PC-9 (cell line): ENCODE measurements around the gene VAMP8. TPM values are rescaled to one million over a fixed set of nuclear protein-coding genes. Genes with fewer than 3 reads are reported as not detected.

Experiments
- BruUV-seq: library from RNA; stranded (reverse); fragments of 400-500 nt; replicated peaks from 2 replicates; lab custom pipeline; 2021; lab: Mats Ljungman, UMichigan
- CTCF ChIA-PET: fragments of 300-600 bp; sonication (Branson Sonifier 250); formaldehyde crosslinking; loops from one replicate; lab custom pipeline; 2022; ENCODE audit warnings: antibody characterized with exemption; lab: Charles Lee
- POLR2A ChIA-PET: fragments of 300-600 bp; sonication (Branson Sonifier 250); formaldehyde crosslinking; loops from one replicate; lab custom pipeline; 2022; ENCODE audit warnings: antibody characterized with exemption; ENCODE audit not compliant: unreplicated experiment; lab: Charles Lee
- DNase-seq, 2 experiments: peaks; one replicate each; pipeline versions ENCODE4 v3.0.0 to v3.0.0-alpha.2; 2015 to 2022; ENCODE audit warnings: mixed read lengths in 1 of 2
- H2AFZ ChIP-seq: fragments of 200-600 bp; sonication (generic); 2 replicates; pipeline ENCODE4 v1.8.1; 2017; ENCODE audit warnings: antibody characterized with exemption
- H3F3A ChIP-seq: fragments of 200-600 bp; sonication (generic); 2 replicates; pipeline ENCODE4 v1.8.1; 2017; ENCODE audit warnings: antibody characterized with exemption, mild to moderate bottlenecking, low read depth; ENCODE audit not compliant: insufficient read depth
- H3K27ac ChIP-seq: fragments of 200-600 bp; sonication (generic); 2 replicates; pipeline ENCODE4 v1.6.1; 2016; ENCODE audit warnings: mixed run types
- H3K27me3 ChIP-seq: fragments of 200-600 bp; sonication (generic); 2 replicates; pipeline ENCODE4 v1.6.1; 2016; ENCODE audit warnings: low read depth, mixed run types; ENCODE audit not compliant: insufficient read depth
- H3K36me3 ChIP-seq: fragments of 200-600 bp; sonication (generic); 2 replicates; pipeline ENCODE4 v1.6.1; 2016; ENCODE audit warnings: low read depth, mixed run types
- H3K4me1 ChIP-seq: fragments of 200-600 bp; sonication (generic); replicated peaks from 2 replicates; pipeline ENCODE4 v1.6.1; 2016; ENCODE audit warnings: mixed run types; ENCODE audit not compliant: insufficient read depth
- H3K4me2 ChIP-seq: fragments of 200-600 bp; sonication (generic); 2 replicates; pipeline ENCODE4 v1.6.1; 2017; ENCODE audit warnings: mixed run types
- H3K4me3 ChIP-seq: fragments of 200-600 bp; sonication (generic); 2 replicates; pipeline ENCODE4 v1.6.1; 2016; ENCODE audit warnings: mixed run types
- H3K79me2 ChIP-seq: fragments of 200-600 bp; sonication (generic); 2 replicates; pipeline ENCODE4 v1.6.1; 2017; ENCODE audit warnings: low read depth, mixed run types
- H3K9me2 ChIP-seq: fragments of 200-600 bp; sonication (generic); 2 replicates; pipeline ENCODE4 v1.8.1; 2017; ENCODE audit warnings: mild to moderate bottlenecking; ENCODE audit not compliant: insufficient read depth
- H3K9me3 ChIP-seq: fragments of 200-600 bp; sonication (generic); 2 replicates; pipeline ENCODE4 v1.8.1; 2016; ENCODE audit warnings: low read depth; ENCODE audit not compliant: insufficient read depth
- H4K20me1 ChIP-seq: fragments of 200-600 bp; sonication (generic); 2 replicates; pipeline ENCODE4 v1.8.1; 2017; ENCODE audit not compliant: insufficient read depth
- EZH2 ChIP-seq: fragments of 200-600 bp; sonication (generic); IDR thresholded peaks from 2 replicates; pipeline ENCODE4 v1.8.0; 2017; ENCODE audit warnings: antibody characterized with exemption, low read depth
- intact Hi-C: fragments of 100-400 bp; cut with micrococcal nuclease; formaldehyde crosslinking; loops from one replicate; pipeline ENCODE4 v1.10.0; 2022; ENCODE audit not compliant: unreplicated experiment
- total RNA-seq: library from RNA; stranded (reverse); gene quantifications from 2 replicates; pipeline ENCODE4 v1.2.3, GENCODE V29; 2021
- TF ChIP-seq, protein P1 (sequence below): fragments of 200-600 bp; sonication (generic); conservative IDR thresholded peaks from 2 replicates; pipeline ENCODE4 v1.6.1; 2017; ENCODE audit warnings: mixed run types, antibody characterized with exemption, mild to moderate bottlenecking, moderate library complexity

The VAMP8 gene
- total RNA-seq, 1 experiment from 2014 or later, result 124 TPM

DNA sequence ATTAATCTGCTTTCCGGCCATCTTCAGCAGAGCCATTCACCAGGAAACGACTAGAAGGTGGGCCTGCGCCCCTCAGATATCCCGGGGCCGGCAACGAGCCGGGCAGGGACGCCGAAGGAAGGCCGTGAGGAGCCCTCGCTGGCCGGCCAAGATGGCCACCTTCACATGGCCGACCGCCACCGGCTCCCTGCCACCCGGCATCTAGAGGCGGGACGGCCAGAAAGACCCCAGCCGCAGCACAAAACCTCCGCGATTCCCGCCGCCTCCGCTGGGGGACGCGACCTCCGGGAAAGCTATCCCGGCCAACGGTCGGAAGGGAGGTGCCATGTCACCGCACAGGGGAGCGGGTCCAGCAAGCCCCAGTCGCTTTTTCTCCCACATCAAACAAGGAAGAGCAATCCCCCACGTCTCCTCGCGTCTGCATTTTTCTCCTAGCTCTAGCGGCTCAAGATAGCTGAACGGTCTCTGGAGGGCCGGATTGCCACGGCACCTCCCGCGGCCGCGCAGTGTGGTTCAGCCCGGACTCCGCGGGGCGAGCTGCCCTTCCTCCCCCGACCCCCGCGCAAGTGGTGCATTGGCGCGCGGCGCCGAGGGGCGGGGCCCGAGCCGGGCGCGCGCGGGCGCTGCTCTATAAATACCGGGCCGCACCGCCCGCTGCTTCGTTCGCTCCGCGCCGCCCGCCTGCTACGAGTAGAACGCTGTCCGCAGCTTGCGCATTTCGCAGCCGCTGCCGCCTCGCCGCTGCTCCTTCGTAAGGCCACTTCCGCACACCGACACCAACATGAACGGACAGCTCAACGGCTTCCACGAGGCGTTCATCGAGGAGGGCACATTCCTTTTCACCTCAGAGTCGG is 38.7 kb upstream of the VAMP8 start, which contains the start of gene MAT2A:
MAT2A (plus strand) TSS at position 662 of the 854 bp plus-strand sequence; CDS start at position 782, 120 bp downstream.
- ChIA-PET CTCF (interaction anchor here (0.6 to 0.9 kb wide), 2 partner anchors 148 to 478 kb away, joined by 5 to 8 read pairs; no protein-coding TSS in a partner anchor), POLR2A (interaction anchor here (0.5 to 1.2 kb wide), 18 partner anchors 11 to 567 kb away, joined by 3 to 39 read pairs (median 5); partner anchors contain the start of genes POLR1A, USP39 and VAMP8)
- Histone ChIP-seq H3K4me2 (peak within 1 kb of the TSS; percentile 87), H3K27me3 (no peaks in the 10 kb centered on the region), H3K9me3 (no peaks in the 10 kb centered on the region), H2AFZ (peak within 1 kb of the TSS; percentile 83), H3K4me3 (peak within 1 kb of the TSS; percentile 100), H3F3A (peaks cover 52% of the 10 kb centered on the region), H4K20me1 (peaks cover 43% of the 10 kb centered on the region), H3K79me2 (peaks cover 77% of the 10 kb centered on the region), H3K27ac (peak within 1 kb of the TSS; percentile 97), H3K9me2 (no peaks in the 10 kb centered on the region), H3K36me3 (peaks cover 40% of the 10 kb centered on the region), H3K4me1 (peaks cover 38% of the 10 kb centered on the region)
- DNase-seq, result peak; percentile 81 to 91
- intact Hi-C loops, result loop anchor here (1.0 to 2.0 kb wide), 2 partner anchors 34 to 118 kb away; no protein-coding TSS in a partner anchor
- no peak for TF ChIP-seq EZH2
- TF ChIP-seq, protein P1, sequence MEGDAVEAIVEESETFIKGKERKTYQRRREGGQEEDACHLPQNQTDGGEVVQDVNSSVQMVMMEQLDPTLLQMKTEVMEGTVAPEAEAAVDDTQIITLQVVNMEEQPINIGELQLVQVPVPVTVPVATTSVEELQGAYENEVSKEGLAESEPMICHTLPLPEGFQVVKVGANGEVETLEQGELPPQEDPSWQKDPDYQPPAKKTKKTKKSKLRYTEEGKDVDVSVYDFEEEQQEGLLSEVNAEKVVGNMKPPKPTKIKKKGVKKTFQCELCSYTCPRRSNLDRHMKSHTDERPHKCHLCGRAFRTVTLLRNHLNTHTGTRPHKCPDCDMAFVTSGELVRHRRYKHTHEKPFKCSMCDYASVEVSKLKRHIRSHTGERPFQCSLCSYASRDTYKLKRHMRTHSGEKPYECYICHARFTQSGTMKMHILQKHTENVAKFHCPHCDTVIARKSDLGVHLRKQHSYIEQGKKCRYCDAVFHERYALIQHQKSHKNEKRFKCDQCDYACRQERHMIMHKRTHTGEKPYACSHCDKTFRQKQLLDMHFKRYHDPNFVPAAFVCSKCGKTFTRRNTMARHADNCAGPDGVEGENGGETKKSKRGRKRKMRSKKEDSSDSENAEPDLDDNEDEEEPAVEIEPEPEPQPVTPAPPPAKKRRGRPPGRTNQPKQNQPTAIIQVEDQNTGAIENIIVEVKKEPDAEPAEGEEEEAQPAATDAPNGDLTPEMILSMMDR, result peak; percentile 69
- BruUV-seq, result no TSS peak

- peak overlapping the region; percentile 97 for H3K27ac ChIP-seq
- peaks cover 60% of the 10 kb centered on the region for H3F3A ChIP-seq
- intact Hi-C loops, result loop anchor here (1.0 to 2.0 kb wide), 2 partner anchors 35 to 119 kb away; no protein-coding TSS in a partner anchor
- H3K9me2 ChIP-seq, result no peaks in the 10 kb centered on the region
- no peak for TF ChIP-seq EZH2
- TF ChIP-seq, protein P1, result no peak
- no peaks in the 10 kb centered on the region for H3K27me3 ChIP-seq
- H3K79me2 ChIP-seq, result peaks cover 78% of the 10 kb centered on the region
- CTCF ChIA-PET, result interaction anchor here (0.6 to 0.9 kb wide), 2 partner anchors 149 to 479 kb away, joined by 5 to 8 read pairs; no protein-coding TSS in a partner anchor
- POLR2A ChIA-PET, result interaction anchor here (0.5 to 1.2 kb wide), 14 partner anchors 11 to 170 kb away, joined by 3 to 23 read pairs (median 5); partner anchors contain the start of gene VAMP8
- H3K36me3 ChIP-seq, result peaks cover 44% of the 10 kb centered on the region
- no peaks in the 10 kb centered on the region for H3K9me3 ChIP-seq
- H2AFZ ChIP-seq, result peak overlapping the region; percentile 72; the same call in 1 of the 2 replicates
- peak overlapping the region; percentile 100 for H3K4me3 ChIP-seq
- BruUV-seq, result no TSS peak
- H3K4me1 ChIP-seq, result peaks cover 38% of the 10 kb centered on the region
- peak; percentile 48 to 50 for DNase-seq
- H4K20me1 ChIP-seq, result peaks cover 52% of the 10 kb centered on the region
- peak overlapping the region; percentile 87 for H3K4me2 ChIP-seq
Observed at GRCh38 chr2:85539361-85540132, 37.8 kb upstream of the VAMP8 start.
